Fibroblast of villous mesenchyme (primary cell): ENCODE results near the gene CACNA1C. TPM values are rescaled to one million over a fixed set of nuclear protein-coding genes. Genes with fewer than 3 reads are reported as not detected.
"Not testable (repeated sequence)": the region's sequence is repeated elsewhere in the genome, so short reads cannot be mapped to it uniquely, and the experiment has no call there.

Experiments
- DNase-seq: peaks from one replicate; pipeline ENCODE4 v3.0.0-alpha.2; 2010; ENCODE audit warnings: low read depth
- H3K4me3 ChIP-seq: 2 replicates; pipeline ENCODE4 v1.5.1; 2011; ENCODE audit warnings: low read depth, mild to moderate bottlenecking, low read length
- total RNA-seq: library from RNA; depleted of rRNA; stranded (reverse); fragments of >200 nt; gene quantifications from 2 replicates; pipeline ENCODE4 v1.2.3, GENCODE V29; 2012
- TF ChIP-seq, protein P1 (sequence below): IDR thresholded peaks from 2 replicates; pipeline ENCODE4 v1.5.1; 2012; ENCODE audit warnings: low read depth, mild to moderate bottlenecking, low read length; ENCODE audit not compliant: insufficient read depth

The CACNA1C gene
- total RNA-seq, 1 donor, result 11.7 TPM

DNA sequence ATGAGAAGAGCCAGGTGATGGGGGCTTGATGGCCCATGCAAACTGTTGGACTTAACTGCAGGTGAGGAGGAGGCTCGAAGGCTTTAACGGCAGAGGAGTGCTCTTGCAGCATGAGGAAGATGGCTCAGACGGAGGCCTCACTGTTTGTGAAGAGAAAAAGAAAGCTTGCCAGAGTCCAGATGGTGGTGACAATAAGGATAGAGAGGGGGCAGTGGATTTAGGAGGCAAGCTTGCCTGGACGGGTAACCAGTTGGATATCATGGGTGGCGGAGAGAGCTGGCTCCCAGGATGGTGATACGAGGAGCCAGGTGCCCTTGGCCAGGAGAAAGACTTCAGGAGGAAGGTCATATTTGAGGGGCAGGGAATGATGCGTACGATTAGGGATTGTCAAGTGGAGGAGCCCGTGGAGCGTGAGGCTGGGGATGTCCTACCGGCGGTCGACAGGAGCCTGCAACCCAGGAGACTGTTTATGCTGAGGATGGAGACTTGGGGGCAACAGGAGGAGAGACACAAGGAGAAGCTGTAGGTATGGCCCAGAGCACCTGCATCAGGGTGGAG, 71.8 kb downstream of the CACNA1C start:
- TF ChIP-seq, protein P1, sequence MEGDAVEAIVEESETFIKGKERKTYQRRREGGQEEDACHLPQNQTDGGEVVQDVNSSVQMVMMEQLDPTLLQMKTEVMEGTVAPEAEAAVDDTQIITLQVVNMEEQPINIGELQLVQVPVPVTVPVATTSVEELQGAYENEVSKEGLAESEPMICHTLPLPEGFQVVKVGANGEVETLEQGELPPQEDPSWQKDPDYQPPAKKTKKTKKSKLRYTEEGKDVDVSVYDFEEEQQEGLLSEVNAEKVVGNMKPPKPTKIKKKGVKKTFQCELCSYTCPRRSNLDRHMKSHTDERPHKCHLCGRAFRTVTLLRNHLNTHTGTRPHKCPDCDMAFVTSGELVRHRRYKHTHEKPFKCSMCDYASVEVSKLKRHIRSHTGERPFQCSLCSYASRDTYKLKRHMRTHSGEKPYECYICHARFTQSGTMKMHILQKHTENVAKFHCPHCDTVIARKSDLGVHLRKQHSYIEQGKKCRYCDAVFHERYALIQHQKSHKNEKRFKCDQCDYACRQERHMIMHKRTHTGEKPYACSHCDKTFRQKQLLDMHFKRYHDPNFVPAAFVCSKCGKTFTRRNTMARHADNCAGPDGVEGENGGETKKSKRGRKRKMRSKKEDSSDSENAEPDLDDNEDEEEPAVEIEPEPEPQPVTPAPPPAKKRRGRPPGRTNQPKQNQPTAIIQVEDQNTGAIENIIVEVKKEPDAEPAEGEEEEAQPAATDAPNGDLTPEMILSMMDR, result no peak
- DNase-seq, result no peak
- no peak overlapping the region for H3K4me3 ChIP-seq

DNA sequence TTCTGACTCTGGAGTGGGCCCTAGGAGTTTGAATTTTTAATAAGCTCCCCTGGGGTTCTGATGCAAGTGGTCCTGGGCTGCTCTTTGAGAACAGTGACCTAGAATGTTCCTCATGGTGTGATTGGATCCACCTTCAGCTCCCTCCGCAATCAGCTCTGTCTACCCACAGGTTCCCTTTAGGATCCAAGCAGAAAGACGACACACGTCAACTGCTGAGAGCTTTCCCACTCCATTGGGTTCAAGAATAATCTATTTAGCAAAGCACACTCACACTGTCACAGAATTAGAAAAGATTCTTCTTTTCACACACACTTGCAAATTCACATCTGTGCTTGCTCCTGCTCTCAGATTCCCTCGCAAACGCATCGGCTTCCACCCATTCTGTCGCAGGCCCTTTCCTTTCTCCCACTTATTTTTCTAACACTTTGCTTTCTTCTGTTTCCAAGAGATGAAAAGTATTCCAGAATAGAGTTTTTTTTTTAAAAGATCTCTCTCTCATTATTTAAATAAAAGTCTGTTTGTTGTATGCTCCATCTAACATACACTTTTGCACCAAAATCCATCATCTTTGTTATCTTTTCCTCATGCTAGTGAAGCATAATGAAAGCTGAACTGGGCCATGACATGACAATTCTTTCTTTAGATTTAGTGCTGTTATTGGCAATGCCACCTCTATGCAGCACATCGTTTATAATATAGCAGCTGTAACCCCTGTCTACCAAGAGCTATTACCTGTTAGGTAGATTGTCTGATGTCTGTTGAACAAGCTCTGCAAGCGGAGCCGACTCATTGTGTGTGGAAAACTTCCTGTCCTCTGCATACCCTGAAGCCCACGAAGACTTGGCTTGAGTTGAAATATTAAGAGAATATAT, 73.1 kb downstream of the CACNA1C start:
- TF ChIP-seq, protein P1, result no peak
- DNase-seq, result no peak
- no peak overlapping the region for H3K4me3 ChIP-seq

- DNase-seq, result no peak
- TF ChIP-seq, protein P1, result no peak
- no peak overlapping the region for H3K4me3 ChIP-seq
Measured at GRCh38 chr12:2126676-2127406, 74.1 kb downstream of the CACNA1C start.

GRCh38 chr12:2129076-2129475, 76.3 kb downstream of the CACNA1C start:
- peak; percentile 38 for DNase-seq
- no peak overlapping the region for H3K4me3 ChIP-seq

GRCh38 chr12:2135661-2136418, 83.1 kb downstream of the CACNA1C start:
- not testable (repeated sequence) for H3K4me3 ChIP-seq, DNase-seq

More at GRCh38 chr12:2129076-2129475, 76.3 kb downstream of the CACNA1C start:
- TF ChIP-seq, protein P1, result no peak

DNA sequence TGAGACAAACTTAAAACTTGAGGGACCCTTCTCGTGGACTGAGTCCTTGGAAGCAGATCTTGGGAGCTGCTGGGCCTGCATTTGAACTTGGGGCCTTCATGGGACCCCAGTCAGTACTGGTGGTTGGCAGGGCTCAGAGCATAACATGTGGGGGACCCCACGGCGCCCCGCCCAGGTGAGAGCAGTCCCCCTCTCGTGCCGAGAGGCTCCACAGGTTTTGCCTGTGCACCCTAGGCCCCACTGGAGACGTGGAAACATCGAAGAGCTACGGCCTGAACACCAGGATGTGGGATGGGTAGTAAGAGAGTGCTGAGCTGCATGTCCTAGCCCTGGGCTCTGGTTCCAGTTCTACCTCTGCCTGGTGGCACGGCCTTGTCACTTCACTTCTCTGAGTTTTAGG, 84.1 kb downstream of the CACNA1C start:
- DNase-seq, result no peak
- H3K4me3 ChIP-seq, result no peak overlapping the region
- TF ChIP-seq, protein P1, result no peak
